Activated effector memory CD4-positive, alpha-beta T cell treated with anti-CD3 and anti-CD28 coated beads, Interleukin-2, amount 50 U/mL, for 16 hours (primary cell): ENCODE data around the gene NUDT5.
A peak's percentile ranks its signal among the peaks of the same experiment; 100 is the strongest.
"Not testable (repeated sequence)": the region's sequence is repeated elsewhere in the genome, so short reads cannot be mapped to it uniquely, and the experiment has no call there.

ENCODE experiments used
- DNase-seq: peaks from one replicate; pipeline ENCODE4 v3.0.0-alpha.2; 2020

NUDT5 gene

DNA sequence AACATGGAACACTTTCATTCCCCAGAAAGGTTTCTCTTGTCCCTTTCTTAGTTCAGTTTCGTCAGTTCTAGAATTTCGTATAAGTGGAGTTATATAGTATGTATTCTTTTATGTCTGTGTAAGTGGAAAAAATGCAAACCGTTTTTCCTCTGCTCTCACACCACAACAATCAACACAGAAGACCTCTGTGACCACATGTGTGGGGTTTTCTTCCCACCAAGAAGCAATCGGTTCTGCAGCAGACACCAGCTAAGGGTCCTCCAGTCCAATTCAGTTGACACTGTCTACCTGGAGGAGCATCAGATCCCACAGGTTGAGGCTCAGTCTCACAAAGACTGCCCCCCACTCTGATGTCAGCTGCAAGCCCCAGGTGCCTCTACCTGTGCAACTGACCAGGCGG lies 6.5 kb upstream of the NUDT5 start:
- DNase-seq: no peak

DNA sequence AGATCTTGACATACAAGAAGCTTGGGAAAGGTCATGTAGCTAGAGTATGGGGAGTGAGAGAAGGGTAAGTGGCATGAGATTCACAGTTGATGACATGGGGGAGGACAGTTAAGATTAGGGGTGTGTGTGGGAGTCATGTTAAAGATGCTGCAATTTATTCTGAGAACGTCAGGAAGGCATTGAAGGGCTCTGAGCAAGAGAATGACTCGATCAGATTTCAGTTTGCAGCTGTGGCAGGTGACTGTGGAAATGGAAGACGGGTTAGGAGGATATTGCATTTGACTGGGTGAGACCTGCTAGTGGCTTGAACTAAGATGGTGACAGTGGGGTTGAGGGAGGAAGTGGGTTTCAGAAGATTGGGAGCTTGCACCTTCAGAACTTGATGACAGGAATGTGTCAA lies 5.9 kb upstream of the NUDT5 start:
- no peak for DNase-seq

DNA sequence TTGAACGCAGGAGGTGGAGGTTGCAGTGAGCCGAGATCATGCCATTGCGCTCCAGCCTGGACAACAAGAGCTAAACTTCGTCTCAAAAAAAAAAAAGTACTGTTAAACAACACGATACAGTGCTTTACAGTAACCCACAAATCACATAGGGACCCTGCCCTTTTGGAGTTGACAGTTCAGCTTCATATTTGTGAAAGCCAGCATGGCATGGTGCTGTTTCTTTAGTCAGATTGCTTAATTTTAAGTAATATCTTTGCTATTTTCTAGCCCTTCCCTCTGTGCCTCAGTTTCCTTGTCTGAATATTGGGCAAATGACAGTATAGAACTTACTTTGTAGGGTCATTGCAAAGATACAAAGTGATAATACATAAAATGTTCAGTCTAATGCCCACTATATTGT lies 5.2 kb upstream of the NUDT5 start:
- no peak for DNase-seq

DNA sequence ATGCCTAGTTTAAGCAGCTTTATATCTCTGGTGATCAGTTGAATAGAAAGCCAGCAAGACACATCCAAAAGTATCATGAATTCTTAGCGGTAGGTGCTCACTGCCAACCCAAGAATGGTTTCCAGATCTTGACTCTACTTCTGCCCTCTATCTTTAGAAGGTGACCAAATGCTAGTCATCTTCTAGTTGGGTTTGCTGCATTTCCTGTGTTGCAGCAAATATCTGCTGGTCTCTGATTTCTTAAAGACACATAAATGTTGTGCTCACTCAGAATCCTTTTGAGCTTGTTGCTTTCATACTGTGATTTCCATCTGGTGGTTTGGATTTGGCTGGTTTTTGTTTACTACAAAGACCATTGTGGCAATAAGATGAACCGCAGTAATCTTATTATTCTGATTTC lies 2.5 kb upstream of the NUDT5 start:
- DNase-seq: no peak

DNA sequence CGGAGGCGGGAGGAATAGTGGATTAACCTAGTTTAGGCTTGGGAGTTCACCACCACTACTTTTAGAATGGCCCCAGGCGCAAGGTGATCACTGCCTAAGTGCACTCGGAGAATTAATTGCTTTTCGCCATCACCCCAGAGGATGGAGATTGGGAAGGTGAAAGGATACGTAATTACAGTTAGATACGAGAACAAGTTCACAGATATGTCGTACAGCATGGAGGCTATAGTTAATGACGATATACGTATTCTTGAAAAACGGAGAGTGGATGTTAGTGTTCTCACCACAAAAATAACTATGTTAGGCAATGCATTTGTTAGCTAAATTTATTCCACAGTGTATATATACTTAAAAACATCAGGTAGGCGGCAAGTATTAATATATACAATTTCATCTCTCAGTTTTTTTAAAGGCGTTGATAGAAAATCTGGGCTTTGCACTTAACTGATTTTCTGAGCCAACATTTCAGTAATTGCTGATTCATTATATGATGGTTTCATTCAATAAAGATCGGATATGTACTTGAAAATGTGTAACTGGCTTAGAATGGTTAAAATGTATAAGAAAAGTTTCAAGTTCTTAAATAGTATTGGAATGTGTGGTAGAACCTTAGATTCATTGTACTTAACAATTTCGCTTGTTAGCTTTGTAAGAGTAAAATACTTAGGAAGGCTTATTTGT lies 980 bp upstream of the NUDT5 start:
- no peak for DNase-seq

DNA sequence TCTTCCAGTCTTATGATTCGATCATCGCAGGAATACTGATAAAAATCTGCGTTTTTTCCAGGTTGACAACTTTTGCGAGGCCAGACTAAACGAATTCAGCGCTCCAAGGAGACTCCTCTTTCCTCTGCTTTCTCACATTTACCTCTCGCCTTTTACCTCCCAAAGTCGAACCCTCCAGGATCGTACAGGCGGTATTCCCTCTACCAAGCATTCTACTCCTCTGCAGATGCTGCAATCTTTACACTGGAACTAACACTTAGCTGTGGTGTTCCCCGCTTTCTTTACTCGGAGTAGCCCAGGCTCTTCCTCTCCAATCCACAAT lies 449 bp downstream of the NUDT5 start:
- DNase-seq: no peak

DNA sequence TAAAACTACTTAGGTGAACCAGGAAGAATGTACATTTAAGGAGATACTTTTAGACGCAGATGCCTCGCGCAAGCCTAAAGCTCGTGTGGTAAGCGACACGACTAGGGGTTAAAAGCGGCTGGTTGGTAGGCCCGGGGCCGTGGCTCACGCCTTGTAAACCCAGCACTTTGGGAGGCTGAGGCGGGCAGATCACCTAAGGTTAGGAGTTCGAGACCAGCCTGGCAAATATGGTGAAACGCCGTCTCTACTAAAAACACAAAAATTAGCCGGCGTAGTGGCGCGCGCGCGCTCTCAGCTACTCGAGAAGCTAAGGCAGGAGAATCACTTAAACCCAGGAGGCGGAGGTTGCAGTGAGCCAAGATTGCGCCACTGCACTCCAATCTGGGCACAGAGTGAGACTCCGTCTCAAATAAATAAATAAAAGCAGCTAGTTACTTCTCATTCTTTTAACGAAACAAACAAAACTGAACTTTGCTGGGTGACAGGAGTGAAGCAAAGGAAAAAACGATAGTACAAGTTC lies 879 bp downstream of the NUDT5 start:
- DNase-seq: peak; percentile 79

DNA sequence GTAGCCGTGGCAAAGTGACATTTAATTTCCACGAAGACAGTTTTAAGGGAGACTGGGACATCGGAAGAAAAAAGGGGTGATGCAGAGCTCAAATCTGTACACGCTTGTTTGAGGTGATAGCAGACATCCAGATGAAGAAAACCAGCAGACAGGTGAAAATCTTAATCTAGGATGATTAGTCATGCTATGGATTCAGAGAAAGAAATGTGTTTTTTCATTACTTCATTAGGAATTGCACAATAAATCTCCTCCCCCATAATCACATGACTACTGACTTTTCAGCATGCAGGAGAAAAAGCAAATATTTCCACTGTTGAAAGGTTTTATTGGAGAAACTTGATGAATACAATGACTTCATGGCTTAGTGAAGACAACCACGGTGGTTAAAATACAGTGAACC lies 2.5 kb downstream of the NUDT5 start:
- no peak for DNase-seq

DNA sequence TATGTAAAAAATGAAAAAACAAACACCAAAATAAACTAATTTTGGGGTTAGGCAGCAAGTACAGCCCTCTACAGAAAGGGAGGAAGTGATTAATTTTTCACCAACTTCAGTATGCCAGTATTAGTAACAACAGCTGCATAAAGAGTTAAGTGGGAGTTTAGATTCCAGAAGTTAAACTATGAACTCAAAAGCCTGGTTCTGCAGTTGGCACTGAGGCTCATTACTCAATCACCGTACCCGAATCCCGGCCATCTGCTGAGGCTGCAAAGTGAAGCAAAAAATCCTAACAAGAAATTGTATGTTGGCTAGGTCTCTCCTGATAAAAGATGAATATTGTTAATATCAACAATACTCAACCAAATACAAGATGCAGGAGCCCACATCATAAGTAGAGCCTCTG lies 4.0 kb downstream of the NUDT5 start:
- no peak for DNase-seq

DNA sequence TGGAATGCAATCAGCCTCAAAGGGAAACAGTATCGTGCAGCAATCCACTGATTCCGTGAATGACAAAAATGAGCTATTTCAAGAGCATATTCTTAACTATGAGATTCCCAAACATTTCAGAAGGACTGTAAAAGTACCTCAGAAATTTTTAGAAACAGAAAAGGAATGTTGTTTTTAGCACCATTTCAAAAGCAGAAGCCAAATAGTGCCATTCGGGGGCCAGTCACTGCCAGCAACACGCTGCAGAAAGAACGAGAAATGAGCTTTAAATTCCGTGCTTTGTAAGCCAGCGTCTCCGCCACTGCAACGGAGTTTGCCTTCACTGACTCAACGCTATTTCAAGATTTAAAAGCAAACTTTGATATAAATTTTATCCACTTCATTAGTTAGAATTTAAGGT lies 6.3 kb downstream of the NUDT5 start:
- DNase-seq: no peak

DNA sequence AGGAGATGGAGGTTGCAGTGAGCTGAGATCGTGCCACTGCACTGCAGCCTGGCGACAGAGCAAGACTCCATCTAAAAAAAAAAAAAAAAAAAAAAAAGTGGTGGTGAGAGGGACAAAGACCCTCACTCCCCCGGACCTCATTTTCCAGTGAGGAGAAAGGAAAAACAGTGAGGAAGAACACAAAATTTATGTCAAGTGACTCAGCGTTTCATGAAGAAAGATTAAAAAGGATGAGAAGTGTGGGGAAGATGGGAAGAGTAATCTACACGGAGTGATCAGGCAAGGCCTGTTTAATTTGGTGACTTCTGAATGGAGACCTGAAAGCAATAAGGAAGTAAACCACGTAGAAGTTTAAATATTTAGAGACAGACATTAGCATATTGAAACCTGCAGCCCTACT lies 7.0 kb downstream of the NUDT5 start:
- DNase-seq: no peak

DNA sequence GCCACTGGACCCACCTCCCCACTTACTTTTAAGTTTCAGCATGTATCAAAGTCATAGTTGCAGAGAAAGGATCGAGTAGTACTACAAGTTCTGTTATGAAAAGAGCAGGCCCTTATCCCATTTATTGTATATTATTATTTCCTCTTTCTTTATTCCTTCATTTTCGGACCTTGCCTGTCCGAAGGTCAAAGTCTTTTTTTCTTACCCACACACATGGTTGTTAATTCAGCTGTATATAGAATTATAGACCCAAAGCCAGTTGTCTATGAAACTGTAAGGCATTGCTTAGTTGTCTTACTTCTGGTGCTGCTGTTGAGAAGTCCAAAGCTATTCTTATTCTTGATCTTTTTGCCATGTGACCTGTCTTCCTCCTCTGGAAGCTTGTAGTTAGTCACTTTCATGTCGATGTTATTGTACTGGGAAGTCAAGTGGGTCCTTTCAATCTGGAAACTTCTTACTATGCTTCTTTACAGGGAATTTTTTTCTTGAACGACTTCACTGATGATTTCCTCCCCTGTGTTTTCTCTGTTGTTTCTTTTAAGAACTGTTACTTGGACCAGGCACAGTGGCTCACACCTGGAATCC lies 8.3 kb downstream of the NUDT5 start:
- no peak for DNase-seq

DNA sequence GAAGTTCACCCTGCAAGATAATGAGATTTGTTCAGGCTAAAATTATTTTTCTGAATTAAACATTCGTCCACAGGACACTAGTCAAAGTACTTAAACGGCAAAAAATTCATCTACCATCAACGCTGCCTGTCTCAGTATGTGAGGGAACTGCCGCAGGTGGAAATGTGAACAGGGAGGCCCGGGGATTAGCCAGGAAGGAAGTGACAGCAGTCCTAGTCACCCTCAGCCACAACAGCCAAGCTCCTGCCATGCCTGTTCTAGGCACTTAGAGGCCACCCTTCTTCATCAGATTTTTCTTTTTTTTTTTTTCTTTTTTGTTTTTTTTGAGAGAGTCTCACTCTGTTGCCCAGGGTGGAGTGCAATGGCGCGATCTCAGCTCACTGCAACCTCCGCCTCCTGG lies 9.4 kb downstream of the NUDT5 start:
- no peak for DNase-seq

DNA sequence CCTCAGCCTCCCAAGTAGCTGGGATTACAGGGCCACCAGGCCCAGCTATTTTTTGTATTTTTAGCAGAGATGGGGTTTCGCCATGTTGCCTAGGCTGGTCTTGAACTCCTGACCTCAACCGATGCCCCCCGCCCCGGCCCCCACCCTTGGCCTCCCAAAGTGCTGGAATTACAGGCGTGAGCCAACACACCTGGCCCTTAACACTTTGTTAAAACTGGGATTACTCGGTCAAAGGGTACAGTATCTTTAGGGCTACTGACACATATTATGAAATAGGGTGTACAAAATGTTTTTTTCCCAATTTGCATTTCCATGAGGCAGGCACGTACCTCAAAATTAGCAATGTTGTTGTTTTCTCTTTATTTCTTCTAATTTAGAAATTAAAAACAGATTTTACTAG lies 11.5 kb downstream of the NUDT5 start:
- DNase-seq: no peak

DNA sequence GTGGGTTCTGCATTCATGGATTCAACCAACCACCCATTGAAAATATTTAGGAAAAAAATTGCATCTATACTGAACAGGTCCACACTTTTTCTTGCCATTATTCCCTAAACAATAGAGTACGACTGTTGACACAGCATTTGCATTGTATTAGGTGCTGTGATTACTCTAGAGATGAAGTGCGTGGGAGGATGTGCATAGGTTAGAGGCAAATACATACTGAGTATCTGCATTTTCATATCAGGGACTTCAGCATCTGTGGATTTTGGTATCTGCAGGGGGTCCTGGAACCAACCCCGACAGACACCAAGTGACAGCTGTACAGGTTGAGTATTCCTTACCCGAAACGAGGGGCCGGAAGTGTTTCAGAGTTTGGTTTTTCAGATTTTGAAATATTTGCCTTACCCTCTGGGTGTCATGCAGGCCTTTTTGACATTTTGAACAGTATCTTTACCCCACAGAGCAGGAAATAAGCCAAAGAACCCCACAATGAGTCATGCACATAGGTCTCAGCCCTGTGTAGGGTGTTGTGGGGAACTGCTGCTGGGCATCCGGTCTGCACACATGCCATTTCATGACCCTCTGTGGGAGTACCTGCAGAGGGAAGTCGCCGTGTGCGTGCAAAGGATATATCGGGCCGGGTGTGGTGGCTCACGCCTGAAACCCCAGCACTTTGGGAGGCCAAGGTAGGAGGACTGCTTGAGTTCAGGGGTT lies 14.5 kb downstream of the NUDT5 start:
- peak; percentile 88 for DNase-seq

DNA sequence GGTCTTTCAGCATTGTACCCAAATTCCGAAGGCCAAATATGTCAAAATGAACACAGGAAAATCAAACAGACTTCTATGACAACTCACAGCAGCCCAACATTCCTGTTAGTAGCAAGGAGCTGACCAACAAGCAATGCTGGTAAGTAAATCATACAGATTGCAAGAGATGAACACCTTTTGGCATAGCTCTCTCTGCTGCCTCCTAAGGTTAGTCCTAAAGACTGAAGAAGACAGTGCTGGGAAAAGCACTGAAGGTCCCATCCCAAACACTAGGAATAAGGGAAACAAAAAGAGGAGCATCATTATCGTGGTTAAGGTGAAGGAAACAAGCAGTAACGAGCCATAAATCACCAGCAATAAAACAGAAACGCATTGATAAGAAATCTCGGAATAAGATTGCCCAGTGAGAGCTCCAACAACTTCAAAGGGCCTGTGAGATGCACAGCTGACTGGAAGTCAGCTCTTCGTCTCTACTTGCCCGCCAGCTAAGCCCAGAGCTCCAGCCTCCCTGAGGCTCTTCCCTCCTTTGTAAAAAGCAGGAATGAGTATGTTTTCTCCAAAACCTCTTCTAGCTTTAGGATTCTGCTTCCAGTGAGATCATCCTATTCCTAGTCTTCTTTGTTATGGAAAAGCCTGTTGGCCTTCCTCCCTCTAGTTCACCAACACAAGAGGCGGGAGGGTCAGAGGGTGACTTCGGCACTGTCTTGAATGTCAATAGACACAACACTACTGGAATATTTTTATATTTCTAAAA lies 15.3 kb downstream of the NUDT5 start:
- DNase-seq: no peak

DNA sequence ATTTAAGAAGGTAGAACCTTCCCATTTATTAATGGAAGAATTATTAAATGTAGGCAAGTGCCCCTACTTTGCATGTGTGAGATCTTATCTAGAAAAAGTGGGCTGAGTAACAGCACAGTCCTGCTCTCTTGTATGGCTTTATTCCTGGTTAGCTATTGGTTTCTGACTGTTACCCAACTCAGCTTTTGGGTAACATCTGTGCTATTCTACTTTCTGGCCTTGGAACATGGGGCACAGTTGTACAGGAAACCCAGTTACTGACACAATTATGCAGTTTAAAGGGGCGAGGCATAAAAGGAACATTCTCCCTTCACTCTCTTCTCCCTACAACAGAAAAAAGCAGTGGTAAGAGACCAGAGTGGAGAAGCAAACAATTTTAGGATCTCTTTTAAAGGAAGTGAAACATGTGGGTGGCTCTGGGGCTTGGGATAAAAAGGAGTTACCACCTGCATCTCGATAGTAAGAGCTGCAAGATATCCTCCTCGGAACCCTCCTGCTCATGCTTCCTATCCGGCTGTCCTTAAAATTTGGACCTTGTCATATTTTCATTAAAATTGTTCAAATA lies 16.0 kb downstream of the NUDT5 start:
- no peak for DNase-seq

DNA sequence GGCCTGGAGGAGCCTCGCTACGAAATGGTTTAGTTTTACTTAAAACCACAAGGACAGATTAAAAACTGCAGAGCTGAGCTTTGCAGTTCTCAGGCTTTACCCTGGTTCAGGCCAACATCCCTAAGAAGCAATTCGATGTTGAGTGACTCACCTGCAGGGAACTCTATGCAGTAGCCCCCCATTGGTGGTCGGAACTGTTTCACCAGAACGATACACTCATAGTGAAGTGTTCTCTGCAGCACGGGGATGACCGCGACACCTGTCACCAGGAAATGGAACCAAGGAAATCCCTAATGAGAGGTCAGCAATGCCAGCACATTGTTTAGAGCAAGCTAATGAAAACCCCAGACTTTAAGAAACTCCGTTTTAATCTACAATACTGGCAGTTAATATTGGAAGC lies 18.0 kb downstream of the NUDT5 start:
- no peak for DNase-seq

DNA sequence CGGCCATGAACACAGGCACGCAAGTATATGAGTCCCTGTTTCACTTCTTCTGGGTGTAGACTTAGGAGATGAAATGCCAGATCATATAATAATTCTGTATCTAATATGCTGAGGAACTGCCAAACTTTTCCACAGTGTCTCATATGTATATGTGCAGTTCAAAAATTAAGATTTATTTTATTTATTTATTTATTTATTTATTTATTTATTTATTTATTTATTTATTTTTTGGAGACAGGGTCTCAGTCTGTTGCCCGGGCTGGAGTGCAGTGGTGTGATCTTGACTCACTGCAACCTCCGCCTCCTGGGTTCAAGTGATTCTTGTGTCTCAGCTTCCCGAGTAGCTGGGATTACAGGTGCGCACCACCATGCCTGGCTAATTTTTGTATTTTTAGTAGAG lies 24.2 kb downstream of the NUDT5 start:
- not testable (repeated sequence) for DNase-seq

DNA sequence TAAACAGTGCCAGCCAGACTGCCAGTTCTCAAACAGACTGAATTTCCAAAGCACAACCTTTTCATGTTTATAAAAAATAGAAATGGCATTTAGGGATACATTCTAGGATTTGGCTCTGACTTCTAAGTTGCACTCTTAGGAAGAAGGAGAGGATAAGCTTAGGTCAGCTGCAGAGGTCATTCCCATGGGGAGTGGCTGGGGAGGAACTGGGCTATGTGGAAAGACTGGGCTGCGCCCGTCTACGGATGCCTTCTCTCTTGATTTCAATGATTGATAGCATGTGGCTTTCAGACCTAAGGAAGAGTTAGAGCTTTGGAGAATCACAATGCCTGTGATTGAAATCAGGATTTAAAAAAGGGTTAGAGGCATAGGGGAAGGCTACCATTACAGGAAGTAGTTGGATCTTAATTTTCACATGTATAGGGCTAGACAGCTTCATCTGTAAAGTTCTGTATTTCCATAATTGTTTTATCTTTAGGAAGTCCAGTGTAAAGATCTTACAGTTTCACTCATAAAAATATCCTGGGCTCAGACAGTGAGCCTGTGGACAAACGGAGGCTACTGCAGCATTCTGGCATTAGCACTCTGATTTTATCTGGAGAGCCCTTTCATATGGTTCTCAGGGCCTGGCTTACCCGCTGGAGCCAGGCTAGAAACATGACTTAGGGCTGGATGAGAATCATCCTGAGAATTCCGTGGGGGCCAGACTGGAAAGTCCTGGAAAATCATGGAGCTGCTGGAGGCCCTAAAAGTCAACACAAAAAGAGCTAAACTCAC lies 29.5 kb downstream of the NUDT5 start:
- no peak for DNase-seq

DNA sequence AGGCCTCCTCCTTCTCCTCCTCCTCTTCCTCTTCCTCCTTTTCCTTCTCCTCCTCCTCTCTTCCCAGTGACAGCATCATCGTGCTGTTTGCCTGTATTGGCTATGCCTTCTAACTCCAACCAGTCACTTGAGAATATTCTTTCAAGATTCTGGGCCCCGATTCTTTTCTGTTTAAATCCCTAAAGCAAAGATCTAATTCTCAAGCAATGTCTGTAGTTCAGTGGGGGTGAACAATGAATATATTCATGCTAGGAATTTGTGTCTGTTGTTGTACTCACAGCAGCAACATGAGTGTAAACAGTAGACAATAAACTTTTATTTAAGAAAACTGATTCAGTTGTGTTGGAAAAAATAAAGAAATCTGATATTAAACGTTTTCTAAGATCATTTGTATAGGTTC lies 30.7 kb downstream of the NUDT5 start:
- DNase-seq: no peak

DNA sequence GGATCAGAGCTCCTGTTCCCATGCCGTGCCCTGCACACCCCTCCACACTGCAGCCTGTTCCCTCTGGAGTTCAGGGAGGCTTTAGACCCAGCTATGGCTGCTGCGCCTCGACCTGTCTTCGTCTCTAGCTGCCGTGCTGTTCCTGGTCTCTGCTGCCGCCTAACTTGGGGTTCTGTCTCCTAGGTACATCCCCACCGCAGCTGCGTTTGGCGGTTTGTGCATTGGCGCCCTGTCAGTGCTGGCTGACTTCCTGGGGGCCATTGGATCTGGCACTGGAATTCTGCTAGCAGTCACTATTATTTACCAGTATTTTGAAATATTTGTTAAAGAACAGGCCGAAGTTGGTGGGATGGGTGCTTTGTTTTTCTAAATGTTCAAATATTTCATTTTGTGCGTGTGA lies 31.6 kb downstream of the NUDT5 start:
- DNase-seq: no peak

DNA sequence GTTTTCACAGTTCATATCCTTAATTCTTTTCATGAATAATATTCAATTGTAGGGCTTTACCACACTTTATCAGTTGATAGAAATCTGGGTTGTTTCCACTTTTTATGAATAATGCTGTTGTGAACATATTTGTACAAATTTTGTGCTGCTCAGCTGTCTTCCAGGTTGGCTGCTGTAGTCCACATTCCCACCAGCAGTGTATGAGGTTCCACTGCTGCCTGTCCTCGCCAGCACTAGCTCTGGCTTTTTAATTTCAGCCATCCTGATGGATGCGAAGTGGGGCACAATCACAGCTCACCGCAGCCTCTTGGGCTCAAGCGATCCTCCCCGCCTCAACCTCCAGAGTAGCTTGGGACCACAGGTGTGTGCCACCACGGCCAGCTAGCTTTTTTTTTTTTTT lies 32.8 kb downstream of the NUDT5 start:
- no peak for DNase-seq
